WTC11 (cell line): ENCODE results near the gene ADRB1. TPM values are rescaled to one million over a fixed set of nuclear protein-coding genes. Genes with fewer than 3 reads are reported as not detected.

Experiments used
- ATAC-seq: fragments of 200-7000 bp; cut with Tn5 transposase; 2 replicates; pipeline ENCODE4 v1.10.0; 2021; ENCODE audit warnings: mild to moderate bottlenecking, moderate library complexity
- CTCF ChIA-PET: fragments of 300-600 bp; sonication (Branson Sonifier 250); formaldehyde crosslinking; loops from one replicate; lab custom pipeline; 2021; ENCODE audit warnings: antibody characterized with exemption; lab: Charles Lee
- POLR2A ChIA-PET: fragments of 350-600 bp; sonication (Branson Sonifier 250); formaldehyde crosslinking; loops from one replicate; lab custom pipeline; 2021; ENCODE audit warnings: antibody characterized with exemption; lab: Charles Lee
- DNase-seq: peaks from one replicate; pipeline ENCODE4 v3.0.0; 2021; ENCODE audit warnings: low spot score
- H3K27ac Mint-ChIP-seq: 2 replicates; pipeline ENCODE4 v1.8.0; 2021; ENCODE audit warnings: mixed read lengths
- H3K27me3 Mint-ChIP-seq: 2 replicates; pipeline ENCODE4 v1.8.0; 2021; ENCODE audit warnings: low read depth, mild to moderate bottlenecking, moderate library complexity, mixed read lengths
- H3K36me3 Mint-ChIP-seq: 2 replicates; pipeline ENCODE4 v1.8.0; 2021; ENCODE audit warnings: mixed read lengths
- H3K4me1 Mint-ChIP-seq: 2 replicates; pipeline ENCODE4 v1.8.0; 2022; ENCODE audit warnings: mixed read lengths
- H3K4me3 Mint-ChIP-seq: 2 replicates; pipeline ENCODE4 v1.8.0; 2021; ENCODE audit warnings: mild to moderate bottlenecking, moderate library complexity, mixed read lengths
- H3K9me3 Mint-ChIP-seq: 2 replicates; pipeline ENCODE4 v1.8.0; 2021; ENCODE audit warnings: mixed read lengths
- ARID4B ChIP-seq: sonication (generic); formaldehyde crosslinking; IDR thresholded peaks from 2 replicates; pipeline ENCODE4 v1.8.0; 2023; ENCODE audit warnings: missing genetic modification reagents, mild to moderate bottlenecking, borderline replicate concordance
- CBFB ChIP-seq: sonication (generic); formaldehyde crosslinking; IDR thresholded peaks from 2 replicates; pipeline ENCODE4 v1.8.1; 2022; ENCODE audit warnings: mild to moderate bottlenecking, low read depth, missing genetic modification reagents
- CREM ChIP-seq: sonication (generic); formaldehyde crosslinking; IDR thresholded peaks from 2 replicates; pipeline ENCODE4 v1.8.1; 2022; ENCODE audit warnings: mild to moderate bottlenecking, missing genetic modification reagents, moderate library complexity
- ESRRA ChIP-seq: sonication (generic); formaldehyde crosslinking; IDR thresholded peaks from 2 replicates; pipeline ENCODE4 v1.8.1; 2022; ENCODE audit warnings: mild to moderate bottlenecking, missing genetic modification reagents, borderline replicate concordance
- FOXJ3 ChIP-seq: sonication (generic); formaldehyde crosslinking; IDR thresholded peaks from 2 replicates; pipeline ENCODE4 v1.9.0; 2021; ENCODE audit warnings: missing genetic modification reagents, mild to moderate bottlenecking, borderline replicate concordance
- GABPB1 ChIP-seq: sonication (generic); formaldehyde crosslinking; IDR thresholded peaks from 2 replicates; pipeline ENCODE4 v1.8.1; 2023; ENCODE audit warnings: mild to moderate bottlenecking, missing genetic modification reagents
- HMGXB4 ChIP-seq: sonication (generic); formaldehyde crosslinking; IDR thresholded peaks from 2 replicates; pipeline ENCODE4 v1.8.1; 2023; ENCODE audit warnings: mild to moderate bottlenecking, moderate library complexity, missing genetic modification reagents
- JAZF1 ChIP-seq: fragments of 250-450 bp; sonication (Bioruptor Pico); IDR thresholded peaks from 2 replicates; pipeline ENCODE4 v1.9.0; 2021; ENCODE audit warnings: moderate library complexity, mild to moderate bottlenecking, inconsistent platforms
- MLX ChIP-seq: sonication (generic); formaldehyde crosslinking; IDR thresholded peaks from 2 replicates; pipeline ENCODE4 v1.8.1; 2023; ENCODE audit warnings: mild to moderate bottlenecking, missing genetic modification reagents, moderate library complexity
- NFATC4 ChIP-seq: fragments of 250-450 bp; sonication (Bioruptor Pico); IDR thresholded peaks from 2 replicates; pipeline ENCODE4 v1.9.0; 2021; ENCODE audit warnings: mild to moderate bottlenecking
- NR3C1 ChIP-seq: sonication (generic); formaldehyde crosslinking; conservative IDR thresholded peaks from 2 replicates; pipeline ENCODE4 v1.8.1; 2023; ENCODE audit warnings: low read depth, mild to moderate bottlenecking, missing genetic modification reagents
- PREB ChIP-seq: sonication (generic); formaldehyde crosslinking; IDR thresholded peaks from 2 replicates; pipeline ENCODE4 v1.8.1; 2022; ENCODE audit warnings: mild to moderate bottlenecking, missing genetic modification reagents, moderate library complexity, borderline replicate concordance
- SMAD4 ChIP-seq: sonication (generic); formaldehyde crosslinking; IDR thresholded peaks from 2 replicates; pipeline ENCODE4 v1.8.0; 2022; ENCODE audit warnings: mild to moderate bottlenecking, missing genetic modification reagents
- TCF7 ChIP-seq: sonication (generic); formaldehyde crosslinking; IDR thresholded peaks from 2 replicates; pipeline ENCODE4 v1.8.0; 2022; ENCODE audit warnings: mild to moderate bottlenecking, low read depth, missing genetic modification reagents, moderate library complexity
- TEAD1 ChIP-seq: sonication (generic); formaldehyde crosslinking; IDR thresholded peaks from 2 replicates; pipeline ENCODE4 v1.8.0; 2022; ENCODE audit warnings: mild to moderate bottlenecking, missing genetic modification reagents
- ZNF396 ChIP-seq: fragments of 250-450 bp; sonication (Bioruptor Pico); IDR thresholded peaks from 2 replicates; pipeline ENCODE4 v1.8.0; 2021; ENCODE audit warnings: mild to moderate bottlenecking, moderate library complexity, borderline replicate concordance
- ZNF416 ChIP-seq: fragments of 250-450 bp; sonication (Bioruptor Pico); IDR thresholded peaks from 2 replicates; pipeline ENCODE4 v1.9.0; 2021; ENCODE audit warnings: mild to moderate bottlenecking, inconsistent platforms
- ZNF423 ChIP-seq: fragments of 250-450 bp; sonication (Bioruptor Pico); IDR thresholded peaks from 2 replicates; pipeline ENCODE4 v2.1.2; 2022; ENCODE audit warnings: mild to moderate bottlenecking, moderate library complexity
- ZNF512 ChIP-seq: sonication (generic); formaldehyde crosslinking; IDR thresholded peaks from 2 replicates; pipeline ENCODE4 v1.8.1; 2022; ENCODE audit warnings: missing genetic modification reagents, borderline replicate concordance
- ZNF532 ChIP-seq: fragments of 250-450 bp; sonication (Bioruptor Pico); IDR thresholded peaks from 2 replicates; pipeline ENCODE4 v1.9.0; 2021; ENCODE audit warnings: mild to moderate bottlenecking, borderline replicate concordance
- total RNA-seq: library from RNA; stranded (reverse); gene quantifications from 3 replicates; pipeline ENCODE4 v1.2.3, GENCODE V29; 2021

ADRB1 gene
- total RNA-seq, 1 experiment from 2014 or later, result 0.35 TPM

- Mint-ChIP-seq H3K27me3 (peaks cover 10% of the 10 kb centered on the region), H3K27ac (no peak overlapping the region), H3K9me3 (no peaks in the 10 kb centered on the region), H3K4me1 (no peaks in the 10 kb centered on the region), H3K36me3 (no peaks in the 10 kb centered on the region), H3K4me3 (no peak overlapping the region)
- ATAC-seq, result no peak
- ChIA-PET POLR2A (no interaction called here), CTCF (interaction anchor here (0.8 kb wide), 1 partner anchor 52 kb away, joined by 3 read pairs; no protein-coding TSS in a partner anchor)
- no peak for DNase-seq
- TF ChIP-seq ZNF416 (no peak), SMAD4 (CRISPR knock-in tag) (no peak), FOXJ3 (CRISPR knock-in tag) (no peak), CREM (no peak), ARID4B (CRISPR knock-in tag) (no peak), ZNF423 (CRISPR knock-in tag) (no peak), CBFB (no peak), ESRRA (CRISPR knock-in tag) (no peak), MLX (CRISPR knock-in tag) (no peak), PREB (CRISPR knock-in tag) (no peak), GABPB1 (CRISPR knock-in tag) (no peak), ZNF512 (CRISPR knock-in tag) (no peak)
Observed at GRCh38 chr10:114035791-114036190, 7.9 kb upstream of the ADRB1 start.

- Mint-ChIP-seq H3K27ac (no peak overlapping the region), H3K36me3 (no peaks in the 10 kb centered on the region), H3K4me3 (no peak overlapping the region), H3K4me1 (peaks cover 2% of the 10 kb centered on the region), H3K27me3 (peaks cover 37% of the 10 kb centered on the region), H3K9me3 (no peaks in the 10 kb centered on the region)
- CTCF ChIA-PET, result no interaction called here
- ATAC-seq, result no peak
- POLR2A ChIA-PET, result no interaction called here
- no peak for DNase-seq
- TF ChIP-seq TEAD1 (CRISPR knock-in tag) (no peak), ZNF532 (no peak), ZNF396 (CRISPR knock-in tag) (no peak), NR3C1 (CRISPR knock-in tag) (no peak), JAZF1 (CRISPR knock-in tag) (no peak), TCF7 (CRISPR knock-in tag) (no peak), PREB (CRISPR knock-in tag) (no peak), NFATC4 (CRISPR knock-in tag) (no peak), HMGXB4 (CRISPR knock-in tag) (no peak)
Observed at GRCh38 chr10:114038819-114039218, 4.8 kb upstream of the ADRB1 start.
